Activated T-cell treated with anti-CD3 and anti-CD28 coated beads for 24 hours (primary cell): Measurements from ENCODE around the gene SDHD.
"Not testable (repeated sequence)": the region's sequence is repeated elsewhere in the genome, so short reads cannot be mapped to it uniquely, and the experiment has no call there.

Source experiments
- DNase-seq: peaks from one replicate; pipeline ENCODE4 v3.0.0-alpha.2; 2020; ENCODE audit warnings: low read depth

SDHD gene

DNA sequence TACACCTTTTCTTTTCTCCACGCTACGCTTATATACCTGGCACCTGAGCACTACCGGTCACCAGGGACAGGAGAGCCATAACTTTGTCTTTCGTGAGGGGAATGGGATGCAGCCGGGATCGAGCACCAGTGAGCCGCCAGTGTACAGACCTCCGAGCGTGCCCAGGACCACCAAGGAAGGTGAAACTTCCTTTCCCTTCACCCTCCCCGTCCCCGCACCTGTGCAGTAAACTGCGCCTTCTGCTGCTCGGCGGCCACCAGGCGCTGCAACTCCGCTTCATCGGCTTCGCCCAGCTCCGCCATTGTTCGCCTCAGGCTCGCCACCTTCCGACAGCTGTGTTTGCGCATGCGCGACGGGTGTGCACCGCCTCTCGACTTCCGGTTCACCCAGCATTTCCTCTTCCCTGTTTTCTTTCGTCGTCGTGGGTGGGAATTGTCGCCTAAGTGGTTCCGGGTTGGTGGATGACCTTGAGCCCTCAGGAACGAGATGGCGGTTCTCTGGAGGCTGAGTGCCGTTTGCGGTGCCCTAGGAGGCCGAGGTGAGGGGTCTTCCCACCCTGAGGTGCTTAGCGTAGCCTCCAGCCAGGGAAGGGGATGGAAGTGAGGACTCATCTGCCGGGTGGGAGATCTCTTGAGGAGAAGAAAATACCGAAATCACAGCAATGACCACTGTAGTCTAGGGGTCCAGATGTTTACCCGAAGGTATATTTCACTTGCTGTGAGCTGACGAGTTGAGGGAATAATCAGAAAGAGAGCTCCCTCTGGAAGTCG is at the start of gene SDHD, which contains the start of gene TIMM8B:
SDHD (plus strand) TSS at position 452 of the 770 bp plus-strand sequence; CDS start at position 487, 35 bp downstream.
TIMM8B (minus strand) TSS at position 335 of the 770 bp plus-strand sequence; CDS start at position 302, 33 bp downstream.
- peak; percentile 96 for DNase-seq

DNA sequence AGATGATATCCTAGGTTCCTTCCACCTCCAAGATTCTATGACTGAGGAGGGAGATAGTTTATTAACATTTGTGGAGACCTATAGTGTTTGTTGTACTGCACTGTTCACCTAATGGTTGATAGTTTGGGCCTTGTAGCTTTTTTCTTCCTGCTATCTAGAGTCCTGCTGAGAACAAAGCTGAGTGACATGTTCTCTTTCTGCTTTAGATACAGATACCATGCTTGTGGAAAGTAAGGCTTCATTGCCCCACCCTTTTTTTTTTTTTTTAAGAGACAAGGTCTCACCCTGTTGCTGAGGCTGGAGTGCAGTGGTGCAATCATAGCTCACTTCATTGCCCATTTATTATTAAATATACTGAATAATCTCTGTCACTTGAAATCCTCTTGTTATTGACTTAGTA is 49.1 kb upstream of the SDHD start:
- DNase-seq: no peak

DNA sequence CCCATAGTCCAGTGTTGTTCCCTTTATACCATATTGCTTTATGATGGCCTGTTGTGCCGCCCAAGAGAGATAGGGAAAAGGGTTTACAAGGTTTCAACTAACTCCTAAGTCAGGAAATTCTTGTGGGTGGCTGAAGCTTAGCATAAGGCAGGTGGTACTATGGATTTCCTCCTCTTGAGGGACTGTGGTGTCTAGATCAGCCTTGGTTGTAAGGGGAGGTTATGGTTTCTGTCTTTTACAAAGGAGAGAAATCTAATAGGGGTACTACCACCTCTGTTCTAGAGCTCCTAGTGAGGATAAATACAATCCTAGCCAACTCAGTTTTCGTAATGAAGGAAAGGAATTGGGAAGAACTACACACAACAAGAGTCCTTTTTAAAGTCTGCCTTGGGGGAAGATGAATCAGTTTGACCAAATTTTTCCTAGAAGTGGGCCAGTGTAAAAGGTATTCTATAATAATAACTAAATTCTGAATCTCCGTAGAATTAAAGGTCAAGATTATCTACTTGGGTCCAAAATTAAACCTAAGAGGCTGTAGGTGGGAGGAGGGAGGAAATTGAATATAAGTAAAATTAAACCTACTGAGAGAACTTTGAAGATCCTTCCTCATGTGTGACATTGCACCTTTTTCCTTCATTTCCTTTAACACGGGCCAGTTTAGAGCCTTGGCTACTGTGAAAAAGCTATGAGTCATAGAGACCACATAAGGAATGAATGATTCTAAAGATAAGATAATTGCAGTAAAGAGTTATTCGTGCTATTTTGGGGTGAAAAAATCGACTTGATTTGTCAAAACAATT is 44.3 kb upstream of the SDHD start:
- DNase-seq: no peak

DNA sequence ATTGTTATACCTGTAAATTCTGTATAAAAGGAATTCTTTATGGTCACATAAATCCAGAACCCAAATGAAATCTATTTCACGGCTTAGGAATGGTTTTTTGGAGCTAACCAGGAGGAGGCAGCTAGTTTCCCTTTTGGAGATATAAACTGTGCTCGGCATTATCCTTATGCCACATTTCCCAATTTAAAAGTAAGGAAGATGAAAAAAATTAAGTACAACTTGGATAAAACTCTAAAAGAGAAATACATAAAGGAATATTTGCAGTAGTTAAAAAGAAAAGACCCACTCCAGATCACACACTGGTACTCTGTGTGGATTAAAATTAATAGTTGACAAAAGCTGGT is 43.7 kb upstream of the SDHD start:
- DNase-seq: no peak

DNA sequence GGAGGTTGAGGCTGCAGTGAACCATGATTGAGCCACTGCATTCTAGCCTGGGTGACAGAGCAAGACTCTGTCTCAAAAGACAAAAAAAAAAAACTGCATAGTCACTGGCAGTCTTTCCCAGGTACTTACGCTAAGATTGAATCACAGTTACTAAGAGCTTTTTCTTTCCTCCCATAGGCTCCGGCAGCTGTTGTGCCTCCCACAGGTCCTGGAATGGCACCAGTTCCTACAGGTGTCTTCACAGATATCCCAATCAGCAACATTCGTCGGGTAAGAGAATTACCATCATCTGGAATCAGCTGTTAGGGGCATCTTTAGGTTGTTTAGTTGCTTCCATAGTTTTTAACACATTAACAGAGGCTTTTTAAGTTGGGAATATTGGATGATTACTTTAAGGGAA is 41.7 kb upstream of the SDHD start:
- no peak for DNase-seq

DNA sequence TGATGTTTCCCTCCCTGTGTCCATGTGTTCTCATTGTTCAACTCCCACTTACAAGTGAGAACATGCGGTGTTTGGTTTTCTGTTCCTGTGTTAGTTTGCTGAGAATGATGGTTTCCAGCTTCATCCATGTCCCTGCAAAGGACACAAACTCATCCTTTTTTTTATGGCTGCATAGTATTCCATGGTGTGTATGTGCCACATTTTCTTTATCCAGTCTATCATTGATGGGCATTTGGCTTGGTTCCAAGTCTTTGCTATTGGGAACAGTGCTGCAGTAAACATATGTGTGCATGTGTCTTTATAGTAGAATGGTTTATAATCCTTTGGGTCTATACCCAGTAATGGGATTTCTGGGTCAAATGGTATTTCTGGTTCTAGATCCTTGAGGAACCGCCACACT is 40.0 kb upstream of the SDHD start:
- not testable (repeated sequence) for DNase-seq

DNA sequence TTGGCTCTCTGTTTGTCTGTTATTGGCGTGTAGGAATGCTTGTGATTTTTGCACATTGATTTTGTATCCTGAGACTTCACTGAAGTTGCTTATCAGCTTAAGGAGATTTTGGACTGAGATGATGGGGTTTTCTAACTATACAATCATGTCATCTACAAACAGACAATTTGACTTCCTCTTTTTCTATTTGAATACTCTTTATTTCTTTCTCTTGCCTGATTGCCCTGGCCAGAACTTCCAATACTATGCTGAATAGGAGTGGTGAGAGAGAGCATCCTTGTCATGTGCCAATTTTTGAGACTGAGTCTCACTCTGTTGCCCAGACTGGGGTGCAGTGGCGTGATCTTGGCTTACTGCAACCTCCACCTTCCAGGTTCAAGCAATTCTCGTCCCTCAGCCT is 38.4 kb upstream of the SDHD start:
- DNase-seq: not testable (repeated sequence)

DNA sequence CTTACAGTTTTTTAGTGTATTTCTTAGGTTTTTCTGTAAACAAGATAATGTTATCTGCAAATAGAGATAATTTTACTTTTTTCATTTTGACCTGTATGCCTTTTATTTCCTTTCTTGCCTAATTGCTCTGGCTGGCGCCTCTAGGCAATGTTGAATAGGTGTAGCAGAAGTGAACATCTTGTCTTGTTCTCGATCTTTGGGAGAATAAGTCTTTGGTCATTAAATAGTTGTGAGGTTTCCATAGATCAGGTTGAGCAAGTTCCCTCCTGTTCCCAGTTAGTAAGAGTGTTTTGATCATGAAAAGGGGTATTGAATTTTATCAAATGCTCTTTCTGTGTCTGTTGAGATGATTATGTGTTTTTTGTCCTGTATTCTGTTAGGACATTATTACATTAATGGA is 36.9 kb upstream of the SDHD start:
- no peak for DNase-seq

DNA sequence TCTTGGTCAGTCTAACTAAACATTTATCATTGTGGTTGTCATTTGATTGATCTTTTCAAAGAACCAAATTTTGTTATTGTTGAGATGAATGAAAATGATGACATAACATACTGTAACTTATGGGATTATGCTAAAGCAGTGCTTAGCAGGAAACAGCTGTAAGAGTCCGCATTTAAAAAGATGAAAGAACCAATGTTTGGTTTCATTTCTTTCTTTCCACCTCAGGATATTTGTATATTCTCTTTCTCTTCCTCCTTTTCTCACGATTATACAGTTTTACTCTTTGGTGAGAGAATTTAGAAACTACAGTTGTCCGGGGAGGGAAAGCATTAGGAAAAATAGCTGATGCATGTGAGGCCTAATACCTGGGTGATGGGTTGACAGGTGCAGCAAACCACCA is 36.0 kb upstream of the SDHD start:
- DNase-seq: no peak

DNA sequence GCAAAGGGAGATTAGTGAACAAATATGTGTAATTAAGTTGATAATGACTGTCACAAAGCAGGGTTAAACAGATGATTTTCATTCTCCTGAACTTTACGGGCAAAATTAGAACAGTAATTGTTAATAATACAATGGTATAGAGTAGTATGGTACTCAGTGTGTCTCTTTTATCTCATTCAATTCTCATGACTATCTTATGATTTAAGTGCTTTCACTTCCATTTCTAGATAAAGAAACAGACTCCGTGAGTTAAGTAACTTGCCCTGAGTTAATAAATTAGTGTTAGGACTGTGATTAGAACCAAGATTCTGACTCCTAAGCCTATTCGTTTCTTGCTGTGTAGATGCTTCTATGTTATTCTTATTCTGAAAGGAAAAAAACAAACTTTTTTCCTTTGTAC is 34.9 kb upstream of the SDHD start:
- no peak for DNase-seq

DNA sequence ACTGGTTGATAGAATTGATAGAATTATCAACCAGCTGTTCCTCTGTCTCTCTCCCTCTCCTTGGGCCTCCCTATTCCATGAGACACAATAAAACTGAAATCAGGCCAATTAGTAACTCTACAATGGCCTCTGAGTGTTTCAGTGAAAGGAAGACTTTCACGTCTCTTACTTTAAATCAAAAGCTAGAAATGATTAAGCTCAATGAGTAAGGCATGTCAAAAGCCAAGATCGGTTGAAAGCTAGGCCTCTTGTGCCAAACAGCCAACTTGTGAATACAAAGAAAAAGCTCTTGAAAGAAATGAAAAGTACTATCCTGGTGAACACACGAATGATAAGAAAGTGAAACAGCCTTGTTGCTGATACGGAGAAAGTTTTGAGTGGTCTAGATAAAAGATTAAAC is 29.5 kb upstream of the SDHD start:
- DNase-seq: no peak

DNA sequence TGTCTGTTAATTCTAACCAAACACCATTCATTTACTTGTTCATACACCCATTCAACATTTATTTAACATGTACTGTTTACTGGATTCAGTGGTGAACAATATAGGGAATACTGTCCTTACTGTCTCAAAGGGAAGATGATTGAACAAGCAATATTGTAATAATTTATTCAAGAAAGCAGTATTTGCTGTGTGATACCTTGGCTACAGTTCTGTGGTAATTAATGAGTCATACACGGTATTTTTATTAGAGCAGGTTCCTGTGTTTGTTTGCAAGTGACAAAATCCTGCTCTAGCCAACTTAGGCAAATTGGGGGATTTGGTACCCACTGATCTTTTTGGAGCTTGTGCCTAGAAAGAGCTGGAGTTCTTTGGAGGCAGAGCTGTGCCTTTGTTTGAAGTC is 28.6 kb upstream of the SDHD start:
- no peak for DNase-seq

DNA sequence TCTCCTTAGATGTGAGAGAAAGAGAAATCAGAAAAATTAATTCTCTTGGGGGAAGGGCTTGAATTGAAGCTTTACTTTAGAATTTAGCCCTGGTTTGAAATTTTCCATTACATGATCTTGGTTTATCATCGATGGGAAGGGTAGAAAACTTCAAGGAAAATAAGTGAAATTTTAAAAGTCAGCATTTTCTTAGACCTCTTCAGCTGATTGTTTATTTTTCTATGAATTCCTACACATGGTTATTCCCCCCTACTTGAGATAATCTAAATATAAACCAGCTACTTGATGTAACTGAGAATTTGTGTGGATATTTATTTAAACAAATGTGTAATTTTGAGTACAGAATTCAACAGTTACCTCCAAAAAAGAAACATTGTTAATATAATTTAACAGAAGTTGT is 23.8 kb upstream of the SDHD start:
- DNase-seq: no peak

DNA sequence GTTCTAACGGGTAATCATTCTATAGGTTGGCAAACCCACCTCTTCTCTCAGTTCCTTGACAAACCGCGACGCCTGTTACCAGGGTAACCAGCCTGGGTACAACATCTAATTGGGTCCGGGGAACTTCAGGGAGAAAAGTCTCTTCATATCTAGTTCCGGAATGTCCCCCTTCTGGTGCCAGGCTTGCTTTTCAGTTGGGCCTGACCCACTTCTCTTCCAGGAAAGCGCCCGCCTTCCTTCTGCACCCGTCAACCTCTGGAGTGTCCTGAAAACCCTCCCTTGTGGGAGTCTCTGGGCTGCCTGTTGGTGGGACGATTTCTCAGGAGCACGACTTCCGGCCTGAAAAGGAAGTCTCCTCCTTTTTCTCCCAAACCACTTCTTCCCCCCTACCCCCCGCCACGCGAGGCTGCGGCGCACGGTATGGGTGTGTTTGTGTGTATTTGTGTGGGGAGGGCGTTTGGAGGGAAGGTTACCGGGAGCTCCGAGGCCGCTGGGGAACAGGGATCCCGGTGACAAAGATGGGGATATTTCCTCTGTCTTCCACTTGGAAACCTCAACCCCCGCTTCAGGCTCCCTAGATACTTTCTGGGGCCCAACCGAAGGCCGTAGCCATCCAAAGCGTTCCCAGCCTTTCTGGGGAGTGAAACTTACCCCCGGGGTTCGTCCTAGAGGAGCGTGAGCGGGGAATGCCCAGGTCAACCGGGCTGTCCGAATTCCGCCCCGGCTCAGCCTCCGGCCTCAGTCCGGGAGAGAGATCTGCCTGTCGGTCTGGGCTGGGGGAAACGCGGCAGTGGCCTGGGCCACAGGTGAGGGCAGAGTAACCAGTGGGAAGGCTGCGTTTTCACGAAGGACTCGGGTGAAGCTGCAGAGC is 12.5 kb upstream of the SDHD start, which contains the start of the genes NKAPD1 and PIH1D2:
NKAPD1 (plus strand) TSS at position 359 of the 871 bp plus-strand sequence. CDS start 1,276 bp downstream, outside the sequence.
PIH1D2 (minus strand) TSS at position 77 of the 871 bp plus-strand sequence. CDS start 843 bp downstream, outside the sequence.
- DNase-seq: peak; percentile 75

DNA sequence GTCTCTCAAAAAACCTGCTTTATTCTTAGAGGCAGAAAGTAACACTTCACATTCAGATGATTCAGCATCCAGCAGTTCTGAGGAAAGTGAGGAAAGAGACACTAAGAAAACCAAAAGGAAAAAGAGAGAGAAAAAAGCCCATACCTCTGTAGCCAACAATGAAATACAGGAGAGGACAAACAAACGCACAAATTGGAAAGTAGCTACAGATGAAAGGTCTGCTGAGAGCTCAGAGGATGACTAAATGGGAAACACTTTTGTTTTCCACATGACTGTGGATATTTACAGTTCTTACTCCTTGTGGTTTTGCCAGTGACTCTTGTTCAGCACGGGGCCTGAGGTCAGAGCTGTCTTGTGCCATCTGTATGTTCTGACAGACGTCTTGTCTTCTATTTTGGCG is 3.9 kb upstream of the SDHD start:
- DNase-seq: no peak

DNA sequence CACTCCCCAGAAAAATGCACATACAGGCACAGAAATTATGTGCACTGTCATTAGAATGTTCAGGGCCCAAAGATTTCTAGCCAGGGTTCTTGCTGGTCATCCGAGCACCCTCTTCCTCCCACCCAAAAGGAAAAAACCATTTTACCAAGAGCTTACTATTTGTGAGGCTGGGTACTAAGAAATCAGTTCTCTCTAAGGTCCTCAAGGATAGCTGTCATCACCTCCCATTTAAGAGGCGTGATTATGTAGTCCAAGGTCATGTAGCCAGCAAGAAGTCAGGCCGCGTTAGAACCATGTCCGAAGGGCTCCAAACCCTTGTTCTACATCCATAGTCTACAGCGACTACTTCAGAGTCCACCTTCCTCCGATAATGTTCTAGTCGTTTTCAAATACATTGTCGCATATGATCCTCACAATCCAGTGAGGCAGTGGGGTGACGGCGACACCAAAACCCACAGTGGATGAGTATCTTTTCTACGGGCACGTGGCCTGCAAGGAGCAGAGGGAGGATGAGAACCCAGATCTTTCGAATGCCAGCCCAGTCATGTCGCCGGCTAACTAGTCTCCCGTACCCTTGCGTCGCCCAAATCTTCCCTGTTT is 751 bp upstream of the SDHD start:
- peak; percentile 28 for DNase-seq

DNA sequence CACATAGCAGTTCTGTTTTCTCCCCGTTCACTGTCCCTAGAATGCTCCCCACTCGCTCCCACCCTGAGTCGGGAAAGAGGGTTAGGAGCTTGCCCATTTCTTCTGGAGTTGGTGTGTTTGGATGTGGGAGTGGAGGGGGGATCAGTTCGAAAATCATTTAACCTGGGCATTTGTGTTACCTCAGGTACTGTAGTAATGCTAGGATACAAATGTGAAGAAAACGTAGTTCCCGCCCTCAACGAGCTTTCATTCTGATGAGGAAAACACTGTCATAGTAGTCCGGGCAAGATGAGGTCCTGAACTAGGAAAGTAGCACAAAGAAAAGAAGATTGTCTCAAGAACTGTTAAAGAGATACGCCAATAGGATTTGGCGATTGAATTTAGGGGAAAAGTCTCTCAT is 539 bp downstream of the SDHD start:
- no peak for DNase-seq

DNA sequence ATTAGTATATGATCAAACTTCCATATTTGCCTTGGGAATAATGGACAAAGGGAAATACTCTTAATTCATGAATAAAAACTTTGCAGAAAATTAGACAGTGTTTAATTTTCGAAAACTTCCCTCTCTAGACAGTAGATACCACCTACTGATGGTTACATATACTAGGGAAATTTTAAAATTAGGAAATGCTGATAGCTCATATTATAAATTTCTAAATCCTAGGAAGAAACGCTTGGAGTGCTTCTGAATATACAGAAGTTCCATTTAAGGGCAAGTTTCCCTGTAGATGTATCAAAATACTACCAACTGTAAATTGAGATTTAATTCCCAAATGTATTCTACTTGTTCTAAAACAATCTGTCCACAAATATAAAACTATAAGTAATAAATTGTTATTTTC is 8.6 kb downstream of the SDHD start:
- DNase-seq: not testable (repeated sequence)

DNA sequence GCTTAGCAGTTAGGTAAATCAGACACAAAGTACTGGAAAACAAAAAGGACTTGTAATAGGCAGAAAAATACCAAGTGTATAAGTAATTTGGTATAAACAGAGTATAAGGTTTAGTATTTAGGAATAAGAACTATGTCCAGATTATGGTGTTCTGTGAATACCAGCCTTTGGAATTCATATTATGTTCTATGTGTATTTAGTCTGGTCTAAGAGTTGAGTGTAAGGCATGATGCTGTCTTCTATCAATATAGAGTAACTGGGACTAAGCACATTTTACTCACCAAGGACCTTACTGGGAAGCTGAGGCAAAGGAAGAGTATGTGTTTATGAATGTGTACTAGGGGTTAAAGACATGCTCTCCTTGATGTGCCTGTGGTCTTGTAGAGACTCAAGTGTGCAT is 9.5 kb downstream of the SDHD start:
- no peak for DNase-seq

DNA sequence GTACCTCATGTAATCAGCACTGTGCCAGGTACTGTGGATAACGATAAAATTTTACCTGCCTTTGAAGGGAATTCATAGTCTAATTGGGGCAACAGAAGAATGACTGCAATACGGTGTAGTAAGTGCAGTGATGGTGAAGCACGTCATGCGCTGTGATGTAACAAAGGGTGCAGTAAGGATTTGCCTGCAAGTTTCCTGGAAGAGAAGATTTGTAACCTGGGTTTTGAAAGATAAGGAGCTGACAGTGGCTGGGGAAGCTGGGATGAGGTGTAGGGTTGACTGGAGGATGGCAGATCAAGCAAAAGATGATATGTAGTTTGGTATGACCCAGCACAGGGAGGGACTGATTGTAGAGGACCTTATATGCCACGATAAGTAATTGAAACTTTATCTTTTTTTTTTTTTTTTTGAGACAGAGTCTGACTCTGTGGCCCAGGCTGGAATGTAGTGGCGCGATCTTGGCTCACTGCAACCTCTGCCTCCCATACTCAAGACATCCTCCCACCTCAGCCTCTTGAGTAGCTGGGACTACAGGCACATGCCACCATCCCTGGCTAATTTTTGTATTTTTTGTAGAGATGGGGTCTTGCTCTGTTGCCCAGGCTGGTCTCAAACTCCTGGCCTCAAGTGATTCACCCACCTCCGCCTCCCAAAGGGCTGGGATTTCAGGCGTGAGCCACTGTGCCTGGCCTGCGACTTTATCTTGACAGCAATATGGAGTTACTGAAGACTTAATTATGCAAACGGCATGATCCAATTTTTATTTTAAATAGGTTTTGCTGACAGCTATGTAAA is 11.3 kb downstream of the SDHD start:
- DNase-seq: no peak

DNA sequence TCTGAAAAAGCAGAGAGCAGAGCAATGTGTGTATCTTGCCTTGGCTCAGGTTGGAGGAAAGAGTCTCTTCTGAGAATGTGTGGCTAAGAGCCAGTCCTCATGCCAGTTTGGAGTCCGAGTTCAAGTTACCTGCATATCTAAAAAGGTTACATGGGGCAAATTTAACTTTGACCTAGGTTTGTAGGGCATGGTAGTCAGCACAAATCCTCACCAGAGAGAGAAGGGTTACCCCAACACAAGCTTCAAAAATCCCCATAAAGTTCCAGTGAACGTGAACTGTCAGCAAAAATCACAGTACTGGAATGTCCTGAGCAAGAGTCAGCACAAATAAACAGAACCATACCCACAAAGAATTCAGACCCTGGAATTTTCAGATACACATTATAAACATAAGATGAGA is 13.8 kb downstream of the SDHD start:
- no peak for DNase-seq
